NCI-H748 (cell line): ENCODE results near the gene AOPEP.

Experiments
- DNase-seq: peaks from one replicate; lab custom pipeline; 2025; ENCODE audit not compliant: unreplicated experiment; lab: John Stamatoyannopoulos, UW

Gene AOPEP

GRCh38 chr9:95073042-95073607, 346.6 kb downstream of the AOPEP start:
- peak; percentile 17 for DNase-seq

- DNase-seq = no peak
These were observed 347.4 kb downstream of the AOPEP start for GRCh38 chr9:95073918-95074317.

DNA sequence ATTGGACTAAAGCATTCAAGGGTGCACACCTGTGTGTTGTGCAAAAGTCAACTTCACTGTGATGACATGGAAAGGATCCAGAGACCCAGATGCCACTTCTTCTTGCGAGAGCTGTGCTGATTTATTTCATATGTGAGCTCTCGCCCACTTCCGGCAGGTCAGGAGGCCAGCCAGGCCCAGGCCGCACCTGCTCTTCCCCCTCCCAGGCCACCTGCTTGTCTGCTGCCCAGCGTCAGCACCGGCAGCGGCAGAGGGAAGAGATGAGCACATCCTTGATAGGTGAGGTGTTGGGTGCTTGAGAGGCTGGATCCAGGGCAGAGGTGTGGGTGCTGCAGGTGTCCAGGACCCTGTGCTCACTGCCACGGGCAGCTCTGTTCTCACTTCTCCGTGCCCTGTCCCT, 348.1 kb downstream of the AOPEP start:
- DNase-seq = peak; percentile 97

GRCh38 chr9:95075700-95076099, 349.2 kb downstream of the AOPEP start:
- DNase-seq = no peak

DNA sequence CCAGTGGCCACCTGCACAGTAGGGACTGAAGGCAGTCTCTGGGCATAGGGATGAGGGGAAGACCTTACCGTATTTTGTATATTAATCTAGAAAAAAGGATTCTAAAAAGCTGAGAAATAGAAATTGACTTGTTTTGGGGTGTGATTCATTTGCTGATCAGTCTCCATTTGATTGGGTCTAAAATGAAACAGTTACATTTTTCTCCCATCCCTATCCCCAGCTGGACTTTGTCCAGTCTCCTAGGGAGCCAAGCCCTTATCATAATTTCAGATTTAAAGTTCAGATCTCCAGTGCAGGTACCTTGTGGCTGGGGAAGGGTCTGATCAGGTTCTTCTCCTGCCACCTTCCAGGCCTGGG, 350.2 kb downstream of the AOPEP start:
- no peak for DNase-seq

DNA sequence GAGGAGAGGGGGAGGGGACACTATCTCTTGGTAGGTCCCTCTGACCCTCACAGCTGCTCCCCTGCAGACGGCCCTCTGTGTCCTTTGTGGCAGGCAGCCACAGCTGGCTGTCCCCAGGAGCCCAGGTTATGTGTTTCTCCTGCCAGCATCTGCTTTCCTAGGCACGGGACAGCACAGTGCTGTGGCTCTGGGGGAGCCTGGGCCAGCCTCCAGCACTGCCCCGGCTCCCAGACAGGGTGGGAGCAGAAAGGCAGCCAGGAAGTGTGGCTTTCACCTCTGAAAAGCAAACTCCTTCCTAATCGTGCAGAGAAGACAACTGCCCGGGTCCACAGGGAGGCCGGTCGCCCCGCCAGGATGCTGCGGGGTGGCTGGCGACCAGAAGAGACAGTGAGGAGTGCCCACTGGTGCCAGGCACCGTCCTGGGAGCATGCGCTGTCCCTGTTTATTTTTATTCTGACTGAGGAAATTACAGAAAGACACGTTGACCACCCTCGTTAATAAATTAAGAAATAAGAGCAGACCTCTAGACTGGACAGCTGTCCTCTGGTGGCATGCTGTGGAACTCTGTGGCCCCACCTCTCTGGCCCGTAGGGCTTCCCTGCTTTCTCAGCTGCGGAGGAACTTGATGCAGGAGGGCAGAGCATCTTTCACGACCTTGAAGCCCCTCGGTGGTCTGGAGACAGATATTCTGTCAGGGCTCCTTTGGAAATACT, 350.7 kb downstream of the AOPEP start:
- no peak for DNase-seq

- DNase-seq = no peak
These were observed 351.4 kb downstream of the AOPEP start for GRCh38 chr9:95077766-95078370.

DNA sequence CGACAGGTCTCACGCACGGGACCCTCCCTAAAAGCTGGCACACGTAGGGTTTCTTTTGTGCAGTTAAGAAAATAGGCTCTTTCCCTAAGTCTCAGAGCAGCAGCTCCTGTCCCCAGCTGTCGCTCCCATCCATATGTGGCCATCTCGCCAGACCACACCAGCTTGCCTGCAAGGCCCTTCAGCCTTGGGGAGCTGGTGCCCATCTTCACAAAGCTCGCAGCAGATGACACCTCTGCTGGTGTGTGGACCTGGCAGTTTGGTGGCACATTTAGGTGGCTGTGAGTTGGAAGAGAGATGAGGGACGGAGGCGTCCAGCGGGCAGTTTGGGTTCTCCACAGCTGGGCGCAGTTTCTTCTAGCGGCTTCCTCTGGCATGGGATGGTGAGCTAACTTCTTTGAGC, 352.0 kb downstream of the AOPEP start:
- DNase-seq = no peak

GRCh38 chr9:95078939-95079338, 352.4 kb downstream of the AOPEP start:
- no peak for DNase-seq

DNA sequence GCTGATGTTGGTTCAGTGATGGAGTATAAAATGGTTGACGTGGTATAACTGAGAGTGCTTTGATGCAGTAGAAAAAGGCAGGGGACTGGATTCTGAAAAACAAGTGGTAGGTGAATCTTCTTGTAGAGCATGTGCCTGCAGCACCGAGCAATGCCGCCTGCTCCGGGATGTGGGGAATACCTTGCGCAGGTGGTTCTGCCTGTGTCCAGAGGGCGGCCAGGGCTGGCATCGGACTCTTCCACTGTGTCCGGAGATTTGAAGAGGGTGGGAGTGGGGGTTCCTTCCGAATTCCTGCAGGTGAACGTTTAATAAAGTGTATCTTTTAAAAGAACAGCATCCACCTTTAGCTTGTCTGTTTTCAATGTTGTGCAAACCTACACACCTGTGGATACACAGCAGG, 353.0 kb downstream of the AOPEP start:
- DNase-seq = no peak

DNA sequence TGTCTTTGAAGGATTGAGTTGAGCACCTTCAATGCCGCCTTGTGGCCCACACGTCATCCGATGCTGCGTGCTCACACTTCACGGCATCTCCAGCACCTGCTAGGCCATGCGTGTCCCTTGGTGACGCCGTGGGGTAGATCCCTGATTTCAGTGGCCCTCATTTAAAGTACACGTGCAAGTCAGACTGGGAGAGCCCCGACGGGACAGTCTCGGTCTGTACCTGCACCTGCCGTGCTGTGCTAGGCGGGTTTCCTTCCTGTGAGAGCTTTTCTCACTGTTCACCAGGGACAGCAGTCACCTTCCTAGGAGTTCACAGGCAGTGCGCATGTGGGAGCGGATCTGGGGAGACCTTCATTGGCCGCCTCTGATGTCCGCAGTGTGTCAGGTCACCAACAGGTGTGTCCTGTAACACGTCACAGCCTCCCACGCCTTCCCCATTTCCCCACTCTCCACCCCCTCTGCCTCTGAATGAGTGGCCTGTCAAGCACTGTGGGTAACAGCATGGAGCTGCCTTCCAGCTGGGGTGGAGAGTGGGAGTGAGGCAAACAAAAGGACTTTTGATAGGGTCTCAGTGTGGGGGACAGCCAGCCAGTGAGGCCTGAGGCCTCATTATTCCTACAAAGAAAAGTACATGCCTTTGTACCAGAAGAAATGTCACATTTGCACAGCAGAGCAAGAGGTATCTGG, 354.6 kb downstream of the AOPEP start:
- no peak for DNase-seq

- no peak for DNase-seq
These were observed 355.5 kb downstream of the AOPEP start for GRCh38 chr9:95081998-95082397.

GRCh38 chr9:95082401-95083084, 356.0 kb downstream of the AOPEP start:
- no peak for DNase-seq

GRCh38 chr9:95083086-95083768, 356.7 kb downstream of the AOPEP start:
- DNase-seq = no peak

DNA sequence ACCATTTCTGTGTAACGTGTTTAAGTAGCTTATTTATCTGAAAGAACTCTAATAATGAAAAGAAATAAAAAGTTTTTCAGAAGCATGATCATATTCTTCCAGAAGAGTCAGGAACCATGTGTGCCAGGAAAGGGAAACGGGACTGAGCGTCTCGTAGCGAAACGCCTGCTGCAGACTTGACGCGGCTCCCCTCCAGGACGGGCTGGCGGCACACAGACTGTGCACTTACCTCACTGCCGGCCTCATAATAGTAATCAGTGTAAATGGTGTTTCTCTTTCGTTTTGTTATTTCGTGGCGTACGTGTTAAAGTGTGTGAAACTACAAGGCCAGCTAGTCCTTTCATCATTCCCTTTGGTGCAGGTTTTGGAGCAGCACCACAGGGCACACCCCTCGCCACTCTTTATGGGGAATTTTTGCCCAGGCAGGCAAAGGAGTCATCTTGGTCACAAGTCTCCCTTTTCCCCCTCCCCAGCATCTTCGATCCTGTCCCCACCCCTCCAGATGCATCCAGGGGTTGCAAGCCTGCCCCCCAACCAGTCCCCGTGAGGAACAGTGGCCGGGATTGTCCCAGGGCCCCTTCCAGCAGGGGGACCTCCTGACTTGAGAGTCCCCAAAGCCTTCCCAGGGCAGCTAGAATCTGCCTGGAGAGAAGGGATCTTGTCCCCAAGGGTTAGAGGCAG, 357.9 kb downstream of the AOPEP start:
- DNase-seq = no peak

DNA sequence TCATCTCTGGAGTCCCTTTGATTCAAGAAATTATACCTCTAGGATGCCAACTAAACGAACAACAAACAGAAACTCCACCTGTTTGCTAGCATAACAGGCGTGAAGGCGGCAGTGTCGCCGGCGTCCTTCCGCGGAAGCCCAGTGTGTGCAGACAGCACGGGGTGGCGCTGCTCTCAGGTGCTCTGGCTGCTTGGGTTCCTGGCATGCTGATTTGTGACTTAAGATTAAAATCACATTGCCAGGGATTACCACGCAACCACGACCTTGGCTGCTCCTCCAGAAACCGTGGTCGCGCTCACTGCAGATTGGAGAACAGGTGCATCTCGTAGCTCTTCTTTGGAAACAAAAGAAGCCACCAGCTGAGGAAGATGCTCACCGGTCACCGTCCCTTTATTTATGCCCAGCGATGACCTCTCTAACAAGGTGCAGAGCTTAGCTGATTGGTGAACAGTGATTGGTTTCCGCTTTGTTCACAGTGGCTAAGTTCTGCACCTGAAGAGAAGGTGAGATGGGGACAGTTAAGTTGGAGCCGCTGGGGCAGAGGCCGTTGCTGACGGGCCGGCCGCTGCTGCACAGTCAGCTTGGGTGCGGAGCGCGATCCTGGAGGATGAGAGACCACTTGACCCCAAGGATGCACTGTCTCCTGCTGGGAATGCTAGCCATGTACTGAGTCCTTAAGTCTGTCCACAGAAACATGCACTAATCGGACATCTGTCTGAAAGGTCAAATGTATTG, 358.7 kb downstream of the AOPEP start:
- no peak for DNase-seq

DNA sequence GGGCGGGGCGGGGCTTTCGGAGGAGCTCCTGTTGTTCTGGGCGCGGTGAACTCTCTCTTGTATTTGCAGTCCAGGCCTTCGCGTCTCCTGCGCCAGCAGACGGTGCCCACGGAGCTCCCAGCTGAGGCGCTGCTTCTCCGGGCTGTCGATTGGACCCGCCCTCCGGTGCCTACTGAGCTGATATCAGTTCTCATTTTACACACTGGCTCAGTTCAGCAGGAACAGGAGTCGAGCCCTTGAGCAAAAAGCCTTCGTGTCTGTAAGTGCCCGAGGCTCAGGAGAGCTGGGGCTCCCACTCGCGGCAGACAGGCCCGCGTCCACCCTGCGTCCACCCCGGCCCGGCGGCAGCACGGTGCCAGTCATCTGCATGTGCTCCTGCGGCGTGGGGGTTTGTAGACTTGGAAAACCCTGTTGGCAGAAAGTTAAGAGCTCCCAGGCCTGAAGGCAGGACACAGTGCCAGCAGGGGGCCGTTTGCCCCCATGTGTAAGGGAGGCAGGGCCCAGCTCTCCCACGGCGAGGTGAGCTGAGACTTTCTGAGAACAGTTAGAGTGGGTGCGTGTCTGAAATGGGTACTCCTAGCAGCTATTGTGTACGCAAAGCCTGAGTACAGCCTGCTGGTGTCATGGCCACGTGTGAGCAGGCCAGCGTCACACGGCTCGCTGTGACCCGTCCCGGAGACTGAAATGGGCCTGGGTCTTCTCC, 359.5 kb downstream of the AOPEP start:
- DNase-seq = no peak

GRCh38 chr9:95086564-95086955, 360.1 kb downstream of the AOPEP start:
- DNase-seq = no peak

DNA sequence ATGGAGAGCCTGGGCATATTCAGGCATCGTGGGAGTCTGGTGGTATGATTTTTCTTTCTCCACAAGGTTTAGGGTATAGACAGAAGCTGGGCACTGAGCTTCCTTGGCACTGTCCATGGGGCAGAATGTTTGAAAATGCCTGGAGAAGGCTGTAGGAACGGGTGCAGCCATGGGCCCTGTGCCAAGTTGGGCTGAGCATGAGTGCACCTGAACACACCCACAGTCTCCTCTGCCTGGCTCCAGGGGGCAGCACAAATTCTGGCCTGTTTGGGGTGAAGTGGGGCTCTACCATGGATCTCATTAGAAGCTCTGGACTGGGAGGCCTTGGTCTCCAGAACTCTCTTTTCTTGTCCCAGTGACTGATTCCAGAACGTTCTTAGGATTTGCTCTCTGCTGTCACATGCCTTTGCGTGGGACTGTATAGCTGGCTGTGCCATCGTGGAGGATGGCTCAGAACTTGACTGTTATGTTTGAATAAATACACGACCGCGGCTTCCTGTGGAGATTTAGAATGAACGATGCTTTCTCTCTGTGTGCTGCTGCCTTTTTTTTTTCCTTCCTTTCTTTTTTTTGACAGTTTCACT, 361.3 kb downstream of the AOPEP start:
- no peak for DNase-seq
